Activated B cell treated with CpG ODN at 0.5 μM for 24 hours (primary cell): ENCODE results near the gene GNG7. TPM values are rescaled to one million over a fixed set of nuclear protein-coding genes. Genes with fewer than 3 reads are reported as not detected.
"Not testable (repeated sequence)": the region's sequence is repeated elsewhere in the genome, so short reads cannot be mapped to it uniquely, and the experiment has no call there.

ENCODE experiments used
- ATAC-seq: fragments of 200-7000 bp; cut with Tn5 transposase; one replicate; pipeline ENCODE4 v1.10.0; 2021; ENCODE audit warnings: low read depth, mild to moderate bottlenecking, moderate library complexity
- CTCF ChIA-PET: fragments of 350-600 bp; sonication (Branson Sonifier 250); formaldehyde crosslinking; loops from one replicate; lab custom pipeline; 2021; ENCODE audit warnings: antibody characterized with exemption; lab: Charles Lee
- POLR2A ChIA-PET: fragments of 350-600 bp; sonication (Branson Sonifier 250); formaldehyde crosslinking; loops from one replicate; lab custom pipeline; 2021; ENCODE audit warnings: antibody characterized with exemption; lab: Charles Lee
- DNase-seq: peaks from one replicate; pipeline ENCODE4 v3.0.0; 2022
- H3K27ac Mint-ChIP-seq: one replicate; pipeline ENCODE4 v1.8.0; 2020; ENCODE audit warnings: mixed read lengths
- H3K27me3 Mint-ChIP-seq: one replicate; pipeline ENCODE4 v1.8.0; 2021; ENCODE audit warnings: mixed read lengths
- H3K36me3 Mint-ChIP-seq: one replicate; pipeline ENCODE4 v1.8.0; 2021; ENCODE audit warnings: low read depth, mixed read lengths
- H3K4me1 Mint-ChIP-seq: one replicate; pipeline ENCODE4 v1.8.0; 2021; ENCODE audit warnings: mixed read lengths
- H3K4me3 Mint-ChIP-seq: one replicate; pipeline ENCODE4 v1.8.0; 2020; ENCODE audit warnings: mild to moderate bottlenecking, mixed read lengths
- H3K9me3 Mint-ChIP-seq: one replicate; pipeline ENCODE4 v1.8.0; 2020; ENCODE audit warnings: mixed read lengths
- CTCF ChIP-seq: fragments of 200-600 bp; IDR thresholded peaks from one replicate; pipeline ENCODE4 v1.8.0; 2022; ENCODE audit warnings: antibody characterized with exemption, mild to moderate bottlenecking
- intact Hi-C: fragments of 100-400 bp; cut with micrococcal nuclease; formaldehyde crosslinking; loops from one replicate; pipeline ENCODE4 v1.15.1; 2024
- total RNA-seq: library from RNA; stranded (reverse); gene quantifications from 2 replicates; pipeline ENCODE4 v1.2.3, GENCODE V29; 2022

Gene GNG7
- total RNA-seq, 1 donor from 2014 or later: 35.4 TPM

- POLR2A ChIA-PET: interaction anchor here (0.5 to 29.7 kb wide), 25 partner anchors 8 to 1199 kb away, joined by 3 to 979 read pairs (median 4); partner anchors contain the start of genes GADD45B, LMNB2, PLEKHJ1 and TIMM13
- peaks cover 86% of the 10 kb centered on the region for H3K4me1 Mint-ChIP-seq
- peak overlapping the region; percentile 89 for H3K4me3 Mint-ChIP-seq
- intact Hi-C loops: loop anchor here (1.0 to 10.0 kb wide), 7 partner anchors 7 to 756 kb away; partner anchors contain the start of genes PLEKHJ1, SF3A2 and TIMM13
- H3K27ac Mint-ChIP-seq: peak overlapping the region; percentile 94
- H3K36me3 Mint-ChIP-seq: peaks cover 4% of the 10 kb centered on the region
- ATAC-seq (peak; percentile 43), DNase-seq (peak; percentile 89)
- CTCF ChIA-PET: interaction anchor here (0.8 to 16.3 kb wide), 24 partner anchors 10 to 333 kb away, joined by 3 to 336 read pairs (median 5); partner anchors contain the start of genes GADD45B and LMNB2
- H3K9me3 Mint-ChIP-seq: no peaks in the 10 kb centered on the region
- no peaks in the 10 kb centered on the region for H3K27me3 Mint-ChIP-seq
- TF ChIP-seq CTCF: peak; percentile 52
These were observed 91.6 kb downstream of the GNG7 start for GRCh38 chr19:2610637-2611482.

- CTCF ChIA-PET: interaction anchor here (1.0 to 16.3 kb wide), 8 partner anchors 10 to 131 kb away, joined by 3 to 336 read pairs (median 16); partner anchors contain the start of gene GADD45B
- H3K36me3 Mint-ChIP-seq: peaks cover 10% of the 10 kb centered on the region
- TF ChIP-seq CTCF: no peak
- H3K9me3 Mint-ChIP-seq: no peaks in the 10 kb centered on the region
- intact Hi-C loops: loop anchor here (1.0 to 10.0 kb wide), 5 partner anchors 9 to 755 kb away; no protein-coding TSS in a partner anchor
- H3K4me3 Mint-ChIP-seq: peak overlapping the region; percentile 79
- DNase-seq (no peak), ATAC-seq (no peak)
- H3K27me3 Mint-ChIP-seq: no peaks in the 10 kb centered on the region
- POLR2A ChIA-PET: interaction anchor here (0.7 to 29.7 kb wide), 8 partner anchors 12 to 132 kb away, joined by 3 to 979 read pairs (median 36); partner anchors contain the start of gene GADD45B
- H3K27ac Mint-ChIP-seq: peak overlapping the region; percentile 83
- peaks cover 82% of the 10 kb centered on the region for H3K4me1 Mint-ChIP-seq
These were observed 92.9 kb downstream of the GNG7 start for GRCh38 chr19:2609389-2610116.

GRCh38 chr19:2609034-2609388 is 93.5 kb downstream of the GNG7 start:
- POLR2A ChIA-PET: interaction anchor here (1.6 to 29.7 kb wide), 7 partner anchors 8 to 132 kb away, joined by 17 to 979 read pairs (median 47); partner anchors contain the start of gene GADD45B

GRCh38 chr19:2608602-2608922 is 93.9 kb downstream of the GNG7 start:
- DNase-seq: no peak
- TF ChIP-seq CTCF: no peak
- peaks cover 73% of the 10 kb centered on the region for H3K4me1 Mint-ChIP-seq
- H3K27me3 Mint-ChIP-seq: no peaks in the 10 kb centered on the region
- POLR2A ChIA-PET: interaction anchor here (1.0 to 29.7 kb wide), 8 partner anchors 8 to 131 kb away, joined by 14 to 979 read pairs (median 36); partner anchors contain the start of gene GADD45B
- peaks cover 9% of the 10 kb centered on the region for H3K36me3 Mint-ChIP-seq
- peak overlapping the region; percentile 79 for H3K4me3 Mint-ChIP-seq
- peak; percentile 14 for ATAC-seq
- H3K27ac Mint-ChIP-seq: peak overlapping the region; percentile 83
- intact Hi-C loops: loop anchor here (1.0 to 2.0 kb wide), 4 partner anchors 9 to 55 kb away; no protein-coding TSS in a partner anchor
- CTCF ChIA-PET: interaction anchor here (0.7 to 16.3 kb wide), 7 partner anchors 9 to 130 kb away, joined by 3 to 336 read pairs (median 4); partner anchors contain the start of gene GADD45B
- no peaks in the 10 kb centered on the region for H3K9me3 Mint-ChIP-seq

More at GRCh38 chr19:2609034-2609388, 93.5 kb downstream of the GNG7 start:
- H3K4me3 Mint-ChIP-seq: peak overlapping the region; percentile 79
- H3K4me1 Mint-ChIP-seq: peaks cover 77% of the 10 kb centered on the region
- intact Hi-C loops: loop anchor here (2.0 kb wide), 1 partner anchor 14 kb away; no protein-coding TSS in a partner anchor
- CTCF ChIA-PET: interaction anchor here (0.7 to 16.3 kb wide), 7 partner anchors 9 to 131 kb away, joined by 3 to 336 read pairs (median 4); partner anchors contain the start of gene GADD45B
- not testable (repeated sequence) for H3K9me3 Mint-ChIP-seq, H3K27me3 Mint-ChIP-seq, ATAC-seq, DNase-seq, H3K36me3 Mint-ChIP-seq
- H3K27ac Mint-ChIP-seq: peak overlapping the region; percentile 83
